Measurements from ENCODE around the gene TSFM.

DNA sequence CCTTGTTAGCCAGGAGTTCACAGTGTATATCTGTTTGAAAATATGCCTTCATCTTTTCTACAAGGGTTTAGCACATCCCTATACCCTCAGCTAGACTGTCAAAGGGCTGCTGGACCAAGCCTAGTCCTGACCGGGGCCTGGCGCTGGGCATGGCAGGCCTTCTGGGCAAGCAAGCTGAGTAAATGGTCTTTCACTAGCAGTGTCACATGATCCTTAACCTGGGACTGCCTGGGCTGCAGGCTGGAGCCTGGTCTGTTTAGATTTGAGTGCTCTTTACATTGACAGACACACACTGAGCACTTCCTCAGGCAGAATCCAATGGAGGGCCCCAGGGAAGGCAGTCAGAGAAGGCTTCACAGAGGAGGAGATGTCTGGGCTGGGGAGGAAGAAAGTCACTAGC, 42.9 kb downstream of the TSFM start:
- no peak for TF ChIP-seq POLR2A (IDR thresholded peaks at IDR 0.05)
- TF ChIP-seq, protein P1, sequence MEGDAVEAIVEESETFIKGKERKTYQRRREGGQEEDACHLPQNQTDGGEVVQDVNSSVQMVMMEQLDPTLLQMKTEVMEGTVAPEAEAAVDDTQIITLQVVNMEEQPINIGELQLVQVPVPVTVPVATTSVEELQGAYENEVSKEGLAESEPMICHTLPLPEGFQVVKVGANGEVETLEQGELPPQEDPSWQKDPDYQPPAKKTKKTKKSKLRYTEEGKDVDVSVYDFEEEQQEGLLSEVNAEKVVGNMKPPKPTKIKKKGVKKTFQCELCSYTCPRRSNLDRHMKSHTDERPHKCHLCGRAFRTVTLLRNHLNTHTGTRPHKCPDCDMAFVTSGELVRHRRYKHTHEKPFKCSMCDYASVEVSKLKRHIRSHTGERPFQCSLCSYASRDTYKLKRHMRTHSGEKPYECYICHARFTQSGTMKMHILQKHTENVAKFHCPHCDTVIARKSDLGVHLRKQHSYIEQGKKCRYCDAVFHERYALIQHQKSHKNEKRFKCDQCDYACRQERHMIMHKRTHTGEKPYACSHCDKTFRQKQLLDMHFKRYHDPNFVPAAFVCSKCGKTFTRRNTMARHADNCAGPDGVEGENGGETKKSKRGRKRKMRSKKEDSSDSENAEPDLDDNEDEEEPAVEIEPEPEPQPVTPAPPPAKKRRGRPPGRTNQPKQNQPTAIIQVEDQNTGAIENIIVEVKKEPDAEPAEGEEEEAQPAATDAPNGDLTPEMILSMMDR (IDR thresholded peaks at IDR 0.05), result no peak
